ENCODE results near the gene DMWD. TPM values are rescaled to one million over a fixed set of nuclear protein-coding genes. Genes with fewer than 3 reads are reported as not detected.

Gene DMWD
- total RNA-seq, 1 donor from 2014 or later: 110 TPM

GRCh38 chr19:45824041-45824471 is 31.4 kb upstream of the DMWD start:
- H3K36me3 ChIP-seq: peaks cover 81 to 90% of the 10 kb centered on the region in 2 donors
- no peak overlapping the region for H3K27ac ChIP-seq
- intact Hi-C loops (cut with DNase I): no loop called here
- TF ChIP-seq CTCF (IDR thresholded peaks at IDR 0.05): no peak
- H3K9me3 ChIP-seq: no peaks in the 10 kb centered on the region
- H3K27me3 ChIP-seq: no peaks in the 10 kb centered on the region
- no peak overlapping the region for H3K4me3 ChIP-seq
- H3K4me1 ChIP-seq: no peaks in the 10 kb centered on the region
- DNase-seq (ENCODE audit: low spot score in 2 of 2): no peak

- Histone ChIP-seq H3K27ac (no peak overlapping the region), H3K4me1 (no peaks in the 10 kb centered on the region), H3K36me3 (peaks cover 72 to 81% of the 10 kb centered on the region in 2 donors), H3K4me3 (no peak overlapping the region), H3K27me3 (no peaks in the 10 kb centered on the region), H3K9me3 (no peaks in the 10 kb centered on the region)
- no peak for TF ChIP-seq CTCF (IDR thresholded peaks at IDR 0.05)
- intact Hi-C loops (cut with DNase I): no loop called here
- no peak for DNase-seq (ENCODE audit: low spot score in 2 of 2)
Observed at GRCh38 chr19:45823182-45823581, 30.5 kb upstream of the DMWD start.

DNA sequence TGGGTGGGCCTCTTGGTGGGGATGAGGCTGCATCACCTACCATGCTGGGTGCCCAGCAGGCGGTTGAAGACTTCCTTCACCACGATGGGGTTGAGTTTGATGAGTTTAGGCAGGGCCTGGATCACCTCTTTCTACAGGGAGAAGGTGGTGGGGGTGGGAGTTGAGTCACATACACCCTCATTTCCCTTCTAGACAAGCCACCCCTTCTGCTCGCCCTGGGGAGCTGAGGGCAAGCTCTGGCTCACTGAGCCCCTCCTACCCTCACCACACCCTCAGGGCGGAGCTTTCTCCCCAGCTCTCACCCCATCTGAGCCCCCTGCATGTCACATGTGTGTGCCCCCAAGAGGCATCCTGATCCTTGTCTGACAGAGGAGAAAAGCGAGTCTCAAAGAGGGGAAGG is 30.1 kb upstream of the DMWD start:
- intact Hi-C loops (cut with DNase I): no loop called here
- Histone ChIP-seq H3K9me3 (no peaks in the 10 kb centered on the region), H3K36me3 (peaks cover 69 to 76% of the 10 kb centered on the region in 2 donors)

DNA sequence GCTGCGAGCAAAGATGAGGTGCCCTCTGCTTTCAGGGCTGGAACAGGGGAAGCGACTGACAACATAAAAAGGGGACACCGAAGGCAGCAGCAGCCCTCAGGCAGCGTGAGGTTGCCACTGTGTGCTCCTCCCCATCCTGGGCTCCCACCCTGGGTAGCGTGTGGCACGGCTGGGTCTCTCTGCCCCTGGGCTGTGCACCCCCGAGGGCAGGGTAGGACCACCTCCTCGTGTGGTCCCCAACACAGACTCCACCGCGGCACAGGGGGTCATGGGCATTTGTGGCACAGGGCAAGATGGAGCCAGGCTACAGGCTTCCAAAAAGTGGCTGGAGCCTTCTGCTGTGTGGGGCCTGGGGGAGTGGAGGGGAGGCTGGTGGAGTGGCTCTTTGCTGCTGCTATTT is 28.9 kb upstream of the DMWD start:
- no peaks in the 10 kb centered on the region for H3K4me1 ChIP-seq
- peaks cover 59 to 65% of the 10 kb centered on the region in 2 donors for H3K36me3 ChIP-seq
- H3K27me3 ChIP-seq: no peaks in the 10 kb centered on the region
- intact Hi-C loops (cut with DNase I): no loop called here
- DNase-seq (ENCODE audit: low spot score in 2 of 2): no peak
- no peak for TF ChIP-seq CTCF (IDR thresholded peaks at IDR 0.05)
- no peak overlapping the region for H3K4me3 ChIP-seq
- H3K27ac ChIP-seq: no peak overlapping the region
- H3K9me3 ChIP-seq: no peaks in the 10 kb centered on the region

More for the DNA sequence above, 30.1 kb upstream of the DMWD start:
- Histone ChIP-seq H3K27ac (no peak overlapping the region), H3K4me1 (no peaks in the 10 kb centered on the region), H3K4me3 (no peak overlapping the region), H3K27me3 (no peaks in the 10 kb centered on the region)
- no peak for DNase-seq (ENCODE audit: low spot score in 2 of 2)
- TF ChIP-seq CTCF (IDR thresholded peaks at IDR 0.05): no peak

DNA sequence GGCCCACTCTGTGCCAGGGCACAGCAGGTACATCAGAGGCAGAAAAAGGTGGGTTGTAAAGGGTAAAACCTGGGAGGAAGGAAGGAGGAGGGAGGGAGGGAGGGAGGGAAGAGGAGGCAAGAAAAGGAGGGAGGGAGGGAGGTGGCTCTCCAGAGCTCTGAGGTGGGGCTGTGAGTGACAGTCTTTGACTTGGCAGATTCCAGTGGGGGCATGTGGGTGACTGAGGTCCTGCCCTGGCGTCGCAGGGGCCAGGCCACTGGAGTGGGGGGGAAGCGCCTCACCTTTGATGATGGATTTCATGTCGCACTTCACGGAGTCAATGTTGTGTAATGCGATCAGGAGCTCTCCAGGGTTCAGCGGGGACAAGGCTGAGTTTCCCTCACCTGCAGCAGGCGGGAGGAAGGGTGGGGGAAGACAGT is 28.5 kb upstream of the DMWD start:
- no peak for TF ChIP-seq CTCF (IDR thresholded peaks at IDR 0.05)
- Histone ChIP-seq H3K4me3 (no peak overlapping the region), H3K9me3 (no peaks in the 10 kb centered on the region), H3K36me3 (peaks cover 54 to 60% of the 10 kb centered on the region in 2 donors), H3K4me1 (peaks cover 0 to 3% of the 10 kb centered on the region in 2 donors), H3K27ac (no peak overlapping the region), H3K27me3 (no peaks in the 10 kb centered on the region)
- intact Hi-C loops (cut with DNase I): no loop called here
- no peak for DNase-seq (ENCODE audit: low spot score in 2 of 2)

All from ascending aorta (tissue), 2 donors.